Mesothelial cell of epicardium (in vitro differentiated cells): Measurements from ENCODE around the gene RTN4RL1. TPM values are rescaled to one million over a fixed set of nuclear protein-coding genes. Genes with fewer than 3 reads are reported as not detected.

Experiments
- DNase-seq, 2 experiments: peaks; one replicate each; pipeline ENCODE4 v3.0.0; 2021; ENCODE audit warnings: low spot score in 2 of 2; ENCODE audit not compliant: unreplicated experiment in 2 of 2
- H3K27ac Mint-ChIP-seq: 2 replicates; pipeline ENCODE4 v1.8.0; 2021; ENCODE audit warnings: mixed read lengths
- H3K27me3 Mint-ChIP-seq: 2 replicates; pipeline ENCODE4 v1.8.0; 2021; ENCODE audit warnings: low read depth, mixed read lengths
- H3K36me3 Mint-ChIP-seq: 2 replicates; pipeline ENCODE4 v1.8.0; 2021; ENCODE audit warnings: mixed read lengths
- H3K4me1 Mint-ChIP-seq: 2 replicates; pipeline ENCODE4 v1.8.0; 2021; ENCODE audit warnings: mixed read lengths
- H3K4me3 Mint-ChIP-seq: 2 replicates; pipeline ENCODE4 v1.8.0; 2021; ENCODE audit warnings: mild to moderate bottlenecking, moderate library complexity, mixed read lengths
- H3K9me3 Mint-ChIP-seq: 2 replicates; pipeline ENCODE4 v1.8.0; 2021; ENCODE audit warnings: mixed read lengths
- total RNA-seq: library from RNA; stranded (reverse); gene quantifications from 3 replicates; pipeline ENCODE4 v1.2.1, GENCODE V29; 2021
- TF ChIP-seq, protein P1 (sequence below): fragments of 200-600 bp; sonication (generic); IDR thresholded peaks from one replicate; pipeline ENCODE4 v1.5.0; 2021; ENCODE audit warnings: antibody characterized with exemption; ENCODE audit not compliant: unreplicated experiment

RTN4RL1 gene
- total RNA-seq, 1 donor from 2014 or later = 0.20 TPM

DNA sequence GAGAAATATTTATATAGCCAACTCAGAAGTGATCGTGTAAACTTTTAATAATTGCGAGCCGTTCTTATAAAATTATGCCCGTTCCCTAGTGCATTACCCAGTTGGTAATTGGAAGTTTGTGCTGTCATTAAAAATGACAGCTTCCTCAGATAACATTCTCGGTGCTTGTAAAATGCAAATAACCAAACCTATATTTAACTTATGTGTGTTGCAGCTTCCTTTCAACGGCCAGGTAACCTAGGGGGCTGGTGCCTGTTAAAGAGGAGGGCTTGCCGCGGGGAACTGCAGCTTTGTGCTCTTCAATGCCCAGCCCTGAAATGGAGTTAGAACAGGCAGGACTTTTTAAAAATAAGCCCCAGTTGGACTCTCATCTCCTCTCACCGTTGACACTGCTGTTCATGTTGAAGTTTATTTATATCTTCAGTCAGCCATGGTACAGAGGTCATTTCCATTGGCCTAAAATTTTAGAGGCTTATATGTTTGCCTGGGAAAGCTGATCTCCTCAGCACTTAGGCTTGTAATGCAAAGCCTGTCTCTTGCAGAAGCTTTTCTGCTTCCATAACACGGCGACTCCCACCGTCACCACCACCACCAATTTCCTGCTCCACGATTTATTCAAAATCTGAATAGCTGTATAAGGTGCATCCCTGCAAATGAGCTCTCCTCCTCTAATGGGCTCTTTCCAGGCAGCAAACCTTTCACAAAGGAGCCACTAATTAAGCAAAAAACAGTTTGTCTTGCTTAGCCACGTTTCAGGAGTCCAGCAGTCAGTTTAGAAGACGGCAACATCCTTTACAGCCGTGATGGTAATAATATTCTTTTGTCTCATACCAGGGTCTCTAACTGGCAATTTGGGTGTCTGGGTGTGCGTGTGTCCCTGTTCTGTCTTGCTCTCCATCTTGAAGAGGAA is 120.6 kb downstream of the RTN4RL1 start:
- no peak for DNase-seq

DNA sequence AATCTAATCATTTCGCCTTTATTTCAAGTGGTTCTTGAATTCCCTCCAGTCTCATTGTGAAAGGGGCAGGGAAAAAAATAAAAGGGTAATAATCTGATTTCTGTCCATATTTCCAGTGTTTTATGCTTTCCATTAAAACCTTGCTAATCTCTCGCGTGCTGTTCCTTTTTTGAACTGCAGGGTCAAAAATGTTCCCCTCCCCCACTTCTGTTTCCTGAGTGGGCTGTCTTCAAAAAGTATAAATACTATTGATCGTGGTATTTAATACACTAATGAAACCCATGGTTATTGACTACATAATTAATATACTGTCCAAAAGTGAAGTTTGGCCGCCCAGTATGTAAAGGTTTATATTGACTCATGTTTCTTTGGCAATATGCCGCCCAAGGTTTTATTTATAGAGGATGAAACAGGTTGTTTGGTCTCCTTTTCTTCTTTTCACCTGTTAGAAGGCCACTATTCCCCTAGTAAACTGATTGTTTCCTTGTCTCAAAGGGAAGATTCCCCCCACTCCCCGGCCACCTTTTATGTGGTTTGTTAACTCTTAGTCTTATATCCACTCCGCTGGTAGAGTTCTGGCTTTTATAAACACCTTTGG is 125.6 kb downstream of the RTN4RL1 start:
- no peaks in the 10 kb centered on the region for H3K9me3 Mint-ChIP-seq
- peaks cover 12% of the 10 kb centered on the region for H3K27me3 Mint-ChIP-seq
- peaks cover 10% of the 10 kb centered on the region for H3K36me3 Mint-ChIP-seq
- DNase-seq = no peak
- H3K4me1 Mint-ChIP-seq = no peaks in the 10 kb centered on the region
- no peak overlapping the region for H3K27ac Mint-ChIP-seq
- H3K4me3 Mint-ChIP-seq = no peak overlapping the region
- TF ChIP-seq, protein P1, sequence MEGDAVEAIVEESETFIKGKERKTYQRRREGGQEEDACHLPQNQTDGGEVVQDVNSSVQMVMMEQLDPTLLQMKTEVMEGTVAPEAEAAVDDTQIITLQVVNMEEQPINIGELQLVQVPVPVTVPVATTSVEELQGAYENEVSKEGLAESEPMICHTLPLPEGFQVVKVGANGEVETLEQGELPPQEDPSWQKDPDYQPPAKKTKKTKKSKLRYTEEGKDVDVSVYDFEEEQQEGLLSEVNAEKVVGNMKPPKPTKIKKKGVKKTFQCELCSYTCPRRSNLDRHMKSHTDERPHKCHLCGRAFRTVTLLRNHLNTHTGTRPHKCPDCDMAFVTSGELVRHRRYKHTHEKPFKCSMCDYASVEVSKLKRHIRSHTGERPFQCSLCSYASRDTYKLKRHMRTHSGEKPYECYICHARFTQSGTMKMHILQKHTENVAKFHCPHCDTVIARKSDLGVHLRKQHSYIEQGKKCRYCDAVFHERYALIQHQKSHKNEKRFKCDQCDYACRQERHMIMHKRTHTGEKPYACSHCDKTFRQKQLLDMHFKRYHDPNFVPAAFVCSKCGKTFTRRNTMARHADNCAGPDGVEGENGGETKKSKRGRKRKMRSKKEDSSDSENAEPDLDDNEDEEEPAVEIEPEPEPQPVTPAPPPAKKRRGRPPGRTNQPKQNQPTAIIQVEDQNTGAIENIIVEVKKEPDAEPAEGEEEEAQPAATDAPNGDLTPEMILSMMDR = no peak

More for the DNA sequence above, 120.6 kb downstream of the RTN4RL1 start:
- H3K27me3 Mint-ChIP-seq = peaks cover 56% of the 10 kb centered on the region
- peaks cover 30% of the 10 kb centered on the region for H3K4me1 Mint-ChIP-seq
- no peaks in the 10 kb centered on the region for H3K9me3 Mint-ChIP-seq
- H3K36me3 Mint-ChIP-seq = no peaks in the 10 kb centered on the region
- H3K4me3 Mint-ChIP-seq = no peak overlapping the region
- TF ChIP-seq, protein P1 = no peak
- H3K27ac Mint-ChIP-seq = no peak overlapping the region

DNA sequence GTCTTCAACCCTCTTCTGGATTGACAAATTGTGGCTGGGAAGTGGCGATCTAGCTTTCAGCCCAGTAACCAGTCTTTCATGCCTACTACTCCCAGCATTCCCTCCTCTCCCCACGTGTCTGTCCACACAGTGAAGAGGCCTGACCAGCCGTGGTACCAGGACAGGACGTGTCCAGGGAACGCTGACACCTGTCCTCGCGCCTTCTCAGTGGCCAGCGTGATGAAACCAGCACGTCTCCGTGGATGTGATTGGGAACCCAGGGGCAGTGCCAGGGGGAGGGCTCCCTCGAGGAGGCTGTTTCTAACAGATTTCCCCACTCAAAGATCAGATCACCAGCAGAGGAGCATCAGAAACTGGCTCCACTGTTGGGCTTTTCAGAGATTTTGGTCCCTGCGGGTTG is 126.3 kb downstream of the RTN4RL1 start:
- Mint-ChIP-seq H3K4me1 (no peaks in the 10 kb centered on the region), H3K27me3 (peaks cover 6% of the 10 kb centered on the region), H3K4me3 (no peak overlapping the region), H3K27ac (no peak overlapping the region), H3K9me3 (no peaks in the 10 kb centered on the region), H3K36me3 (peaks cover 10% of the 10 kb centered on the region)
- TF ChIP-seq, protein P1 = no peak
- no peak for DNase-seq

DNA sequence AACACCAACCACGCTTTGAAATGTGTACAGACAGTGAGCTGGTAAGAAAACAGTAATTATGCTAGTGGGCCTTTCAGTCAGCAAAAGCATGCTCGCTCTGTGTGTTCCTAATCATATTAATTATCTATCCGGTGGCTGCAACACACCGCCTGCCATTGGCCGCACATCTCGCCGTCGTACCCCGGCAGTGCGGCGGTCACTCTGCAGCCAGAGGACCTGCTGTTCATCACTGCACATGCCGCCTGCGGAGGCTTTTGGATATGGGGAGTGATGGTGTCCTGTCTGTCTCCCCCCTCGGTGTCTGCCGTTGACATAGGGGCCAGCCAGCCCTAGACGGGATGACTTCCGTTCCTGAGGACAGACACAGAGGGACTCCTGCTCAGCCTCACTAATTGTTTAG is 126.8 kb downstream of the RTN4RL1 start:
- TF ChIP-seq, protein P1 = no peak
- H3K9me3 Mint-ChIP-seq = no peaks in the 10 kb centered on the region
- H3K27ac Mint-ChIP-seq = no peak overlapping the region
- H3K4me1 Mint-ChIP-seq = no peaks in the 10 kb centered on the region
- H3K36me3 Mint-ChIP-seq = peaks cover 10% of the 10 kb centered on the region
- H3K4me3 Mint-ChIP-seq = no peak overlapping the region
- H3K27me3 Mint-ChIP-seq = peaks cover 3% of the 10 kb centered on the region
- no peak for DNase-seq

DNA sequence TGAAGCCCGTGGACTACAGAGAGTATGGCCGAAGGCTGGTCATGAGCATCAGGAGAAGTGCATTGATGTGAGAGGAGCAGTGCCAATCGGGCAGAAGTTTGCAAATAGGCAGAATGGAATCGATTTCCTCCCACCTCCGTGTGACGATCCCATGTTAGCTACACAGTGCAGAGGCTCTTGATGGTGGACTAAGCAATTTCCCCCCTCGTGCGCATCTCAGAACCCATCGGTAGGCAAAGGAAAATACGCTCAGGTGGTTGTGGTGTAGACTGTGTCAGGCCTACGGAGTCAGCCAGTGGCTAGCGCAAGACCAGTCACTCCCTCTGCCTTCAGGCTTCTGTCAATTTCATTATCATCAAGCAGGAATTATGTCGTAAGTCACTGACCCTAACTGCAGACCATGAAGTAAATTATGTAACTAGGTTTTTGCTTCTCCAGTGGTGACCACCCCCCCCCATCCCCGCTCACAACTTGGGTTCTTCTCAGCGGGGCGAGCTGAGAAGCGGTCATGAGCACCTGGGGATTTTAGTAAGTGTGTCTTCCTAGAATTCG is 128.0 kb downstream of the RTN4RL1 start:
- Mint-ChIP-seq H3K36me3 (peaks cover 15% of the 10 kb centered on the region), H3K27ac (no peak overlapping the region), H3K9me3 (no peaks in the 10 kb centered on the region), H3K27me3 (no peaks in the 10 kb centered on the region), H3K4me1 (no peaks in the 10 kb centered on the region), H3K4me3 (no peak overlapping the region)
- no peak for DNase-seq
- TF ChIP-seq, protein P1 = no peak
